Endothelial cell (in vitro differentiated cells): ENCODE results near the gene NAA15. TPM values are rescaled to one million over a fixed set of nuclear protein-coding genes. Genes with fewer than 3 reads are reported as not detected.
"Not testable (repeated sequence)": the region's sequence is repeated elsewhere in the genome, so short reads cannot be mapped to it uniquely, and the experiment has no call there.

Source experiments
- DNase-seq: peaks from one replicate; pipeline ENCODE4 v3.0.0; 2021; ENCODE audit warnings: low spot score
- H3K27ac Mint-ChIP-seq: one replicate; pipeline ENCODE4 v1.8.0; 2021; ENCODE audit warnings: mixed read lengths, inconsistent platforms; ENCODE audit not compliant: unreplicated experiment
- H3K27me3 Mint-ChIP-seq: one replicate; pipeline ENCODE4 v1.8.0; 2021; ENCODE audit warnings: mild to moderate bottlenecking, moderate library complexity, mixed read lengths, inconsistent platforms; ENCODE audit not compliant: unreplicated experiment
- H3K36me3 Mint-ChIP-seq: one replicate; pipeline ENCODE4 v1.8.0; 2021; ENCODE audit warnings: mild to moderate bottlenecking, low read depth, mixed read lengths, inconsistent platforms; ENCODE audit not compliant: unreplicated experiment
- H3K4me1 Mint-ChIP-seq: one replicate; pipeline ENCODE4 v1.8.0; 2021; ENCODE audit warnings: mild to moderate bottlenecking, mixed read lengths, inconsistent platforms; ENCODE audit not compliant: unreplicated experiment
- H3K4me3 Mint-ChIP-seq: one replicate; pipeline ENCODE4 v1.8.0; 2021; ENCODE audit warnings: mild to moderate bottlenecking, mixed read lengths, inconsistent platforms; ENCODE audit not compliant: unreplicated experiment
- H3K9me3 Mint-ChIP-seq: one replicate; pipeline ENCODE4 v1.8.0; 2021; ENCODE audit warnings: mixed read lengths, inconsistent platforms; ENCODE audit not compliant: unreplicated experiment
- long read RNA-seq: library from polyadenylated mRNA; unstranded; transcript quantifications from one replicate; pipeline ENCODE4 v2.0.0, GENCODE V29; 2020; ENCODE audit not compliant: unreplicated experiment
- total RNA-seq: library from RNA; stranded (reverse); fragmentation: NEBNext Ultra II Directional; extraction: Animal tissue kit (Norgen Biotek cat#: 25700); gene quantifications from one replicate; pipeline ENCODE4 v1.2.1, GENCODE V29; 2021; ENCODE audit not compliant: unreplicated experiment
- TF ChIP-seq, protein P1 (sequence below): fragments of 200-600 bp; sonication (generic); IDR thresholded peaks from one replicate; pipeline ENCODE4 v1.5.0; 2021; ENCODE audit warnings: antibody characterized with exemption; ENCODE audit not compliant: unreplicated experiment

The NAA15 gene
- total RNA-seq: 37.8 TPM
- long read RNA-seq, partial matches to known transcripts: 13 of 17 reads
- long read RNA-seq, other reads (novel, unspliced or antisense): 4 of 17 reads

DNA sequence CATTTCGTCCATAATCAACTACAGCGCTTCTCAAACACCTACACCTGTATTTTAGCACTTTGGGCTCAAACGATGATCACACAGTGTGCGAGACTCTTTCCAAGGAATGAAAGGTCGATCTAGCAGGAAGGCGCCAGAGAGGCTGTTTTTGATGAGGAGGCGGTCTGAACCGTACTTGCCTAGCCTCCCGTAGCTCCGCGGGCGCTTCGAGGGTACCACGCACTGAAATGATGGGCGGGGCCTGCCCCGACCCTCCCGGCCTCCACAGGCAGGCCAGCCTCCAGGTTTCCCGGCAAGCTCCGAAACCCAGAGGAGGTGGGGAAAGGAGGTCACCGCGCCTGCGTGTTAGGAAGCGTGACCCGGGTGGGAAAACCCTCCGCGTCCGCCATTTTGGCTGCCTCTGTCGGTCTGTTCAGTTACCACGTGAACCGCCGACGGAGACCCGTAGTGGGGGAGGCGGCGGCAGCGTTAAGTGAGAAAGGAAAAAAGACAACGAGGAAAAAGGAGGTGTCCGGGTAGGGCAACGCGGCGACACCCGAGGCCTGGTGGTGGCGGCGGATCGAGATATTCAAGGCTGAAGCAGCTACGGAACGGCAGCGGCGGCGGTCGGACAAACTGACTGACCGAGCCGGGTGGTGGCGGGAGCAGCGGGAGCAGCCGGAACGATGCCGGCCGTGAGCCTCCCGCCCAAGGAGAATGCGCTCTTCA is at the start of gene NAA15:
Gene NAA15 (plus strand): TSS at position 393 of the 708 bp plus-strand sequence. CDS start 273 bp downstream, at position 666.
- Mint-ChIP-seq H3K27ac (peak within 1 kb of the TSS; percentile 97), H3K4me1 (peaks cover 13% of the 10 kb centered on the region)
- DNase-seq: peak; percentile 96

DNA sequence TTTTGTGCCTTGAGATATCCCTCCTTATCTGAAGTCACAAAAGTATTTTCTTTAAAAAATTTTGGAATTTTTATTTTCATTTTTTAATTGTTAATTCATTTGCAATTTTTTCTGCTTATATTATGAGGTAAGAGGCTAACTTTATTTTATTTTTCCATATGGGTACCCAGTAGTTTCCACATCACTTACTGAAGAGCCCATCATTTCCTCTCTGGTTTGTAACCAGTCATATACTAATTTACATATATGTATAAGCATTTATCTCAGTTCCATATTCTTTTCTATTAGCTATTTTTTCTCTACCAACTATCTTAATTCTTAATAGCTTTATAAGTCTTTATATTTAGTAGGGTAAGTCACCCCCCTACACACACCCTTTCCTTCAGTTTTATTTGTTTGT is 48.3 kb upstream of the NAA15 start:
- no peak overlapping the region for H3K27ac Mint-ChIP-seq
- H3K9me3 Mint-ChIP-seq: no peaks in the 10 kb centered on the region
- TF ChIP-seq, protein P1, sequence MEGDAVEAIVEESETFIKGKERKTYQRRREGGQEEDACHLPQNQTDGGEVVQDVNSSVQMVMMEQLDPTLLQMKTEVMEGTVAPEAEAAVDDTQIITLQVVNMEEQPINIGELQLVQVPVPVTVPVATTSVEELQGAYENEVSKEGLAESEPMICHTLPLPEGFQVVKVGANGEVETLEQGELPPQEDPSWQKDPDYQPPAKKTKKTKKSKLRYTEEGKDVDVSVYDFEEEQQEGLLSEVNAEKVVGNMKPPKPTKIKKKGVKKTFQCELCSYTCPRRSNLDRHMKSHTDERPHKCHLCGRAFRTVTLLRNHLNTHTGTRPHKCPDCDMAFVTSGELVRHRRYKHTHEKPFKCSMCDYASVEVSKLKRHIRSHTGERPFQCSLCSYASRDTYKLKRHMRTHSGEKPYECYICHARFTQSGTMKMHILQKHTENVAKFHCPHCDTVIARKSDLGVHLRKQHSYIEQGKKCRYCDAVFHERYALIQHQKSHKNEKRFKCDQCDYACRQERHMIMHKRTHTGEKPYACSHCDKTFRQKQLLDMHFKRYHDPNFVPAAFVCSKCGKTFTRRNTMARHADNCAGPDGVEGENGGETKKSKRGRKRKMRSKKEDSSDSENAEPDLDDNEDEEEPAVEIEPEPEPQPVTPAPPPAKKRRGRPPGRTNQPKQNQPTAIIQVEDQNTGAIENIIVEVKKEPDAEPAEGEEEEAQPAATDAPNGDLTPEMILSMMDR: no peak
- H3K4me1 Mint-ChIP-seq: peaks cover 2% of the 10 kb centered on the region
- H3K4me3 Mint-ChIP-seq: no peak overlapping the region
- H3K27me3 Mint-ChIP-seq: peaks cover 5% of the 10 kb centered on the region
- no peaks in the 10 kb centered on the region for H3K36me3 Mint-ChIP-seq
- DNase-seq: no peak

More for the DNA sequence above, at the start of gene NAA15:
- Mint-ChIP-seq H3K9me3 (no peaks in the 10 kb centered on the region), H3K4me3 (peak within 1 kb of the TSS; percentile 99), H3K36me3 (peaks cover 7% of the 10 kb centered on the region), H3K27me3 (peaks cover 13% of the 10 kb centered on the region)
- TF ChIP-seq, protein P1: no peak

DNA sequence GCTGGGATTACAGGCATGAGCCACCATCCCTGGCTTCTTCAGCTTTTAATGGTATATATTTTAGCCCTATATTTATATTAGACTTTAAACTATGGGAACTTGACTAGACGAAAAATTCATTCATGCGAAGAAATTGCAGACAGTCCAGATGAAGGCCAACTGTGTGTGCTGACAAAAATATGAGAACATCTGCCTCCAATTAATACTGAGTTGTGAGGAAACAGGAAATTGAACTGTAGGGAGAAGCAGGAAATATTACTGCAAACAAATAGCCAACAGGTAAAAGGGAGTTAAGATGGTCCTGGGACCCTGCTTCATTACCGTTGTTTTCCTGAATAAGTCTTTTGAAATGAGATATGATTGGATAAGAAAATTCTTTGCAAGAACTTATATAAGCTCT is 47.6 kb upstream of the NAA15 start:
- H3K9me3 Mint-ChIP-seq: no peaks in the 10 kb centered on the region
- DNase-seq: no peak
- H3K36me3 Mint-ChIP-seq: no peaks in the 10 kb centered on the region
- peaks cover 2% of the 10 kb centered on the region for H3K4me1 Mint-ChIP-seq
- H3K4me3 Mint-ChIP-seq: no peak overlapping the region
- peaks cover 5% of the 10 kb centered on the region for H3K27me3 Mint-ChIP-seq
- H3K27ac Mint-ChIP-seq: no peak overlapping the region
- TF ChIP-seq, protein P1: no peak

DNA sequence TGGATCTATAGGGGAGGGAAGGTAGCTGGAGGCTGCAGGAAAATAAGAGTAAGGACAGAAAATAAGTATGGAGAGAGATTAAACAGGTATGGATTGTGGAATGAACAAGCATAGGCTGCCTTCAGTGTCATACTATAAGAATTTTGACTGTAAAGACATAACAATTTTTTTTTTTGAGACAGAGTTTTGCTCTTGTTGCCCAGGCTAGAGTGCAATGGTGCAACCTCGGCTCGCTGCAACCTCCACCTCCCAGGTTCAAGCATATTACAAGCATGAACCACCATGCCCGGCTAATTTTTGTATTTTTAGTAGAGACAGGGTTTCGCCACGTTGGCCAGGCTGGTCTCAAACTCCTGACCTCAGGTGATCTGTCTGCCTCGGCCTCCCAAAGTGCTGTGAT is 45.7 kb upstream of the NAA15 start:
- H3K4me3 Mint-ChIP-seq, H3K27me3 Mint-ChIP-seq, H3K9me3 Mint-ChIP-seq, H3K27ac Mint-ChIP-seq, DNase-seq, H3K4me1 Mint-ChIP-seq, H3K36me3 Mint-ChIP-seq: not testable (repeated sequence)

DNA sequence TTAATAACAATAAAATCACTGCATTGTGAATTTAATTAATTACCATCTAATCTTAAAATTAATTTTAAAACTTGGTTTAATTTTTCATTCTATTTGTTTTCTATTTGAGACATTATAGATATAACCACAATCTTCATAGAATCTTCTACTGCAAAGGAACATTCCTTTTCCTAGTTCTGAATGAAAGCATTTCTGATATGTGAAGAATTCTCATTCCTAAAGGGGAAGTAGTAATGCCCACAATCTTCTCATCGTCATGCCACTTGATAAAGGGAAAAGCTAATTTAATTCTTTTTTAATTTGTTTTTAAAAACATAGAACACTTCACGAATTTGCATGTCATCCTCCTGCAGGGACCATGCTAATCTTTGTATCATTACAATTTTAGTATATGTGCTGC is 45.0 kb upstream of the NAA15 start:
- no peak for DNase-seq
- Mint-ChIP-seq H3K9me3 (no peaks in the 10 kb centered on the region), H3K27ac (no peak overlapping the region), H3K4me1 (peaks cover 2% of the 10 kb centered on the region), H3K36me3 (no peaks in the 10 kb centered on the region), H3K27me3 (peaks cover 5% of the 10 kb centered on the region), H3K4me3 (no peak overlapping the region)
- TF ChIP-seq, protein P1: no peak
